ENCODE measurements around the gene BCLAF3. TPM values are rescaled to one million over a fixed set of nuclear protein-coding genes. Genes with fewer than 3 reads are reported as not detected.

The BCLAF3 gene
- total and polyA plus RNA-seq, 2 donors (not counting 1 experiment from before 2014, with no cell fraction given): 3.1 to 21.5 TPM

DNA sequence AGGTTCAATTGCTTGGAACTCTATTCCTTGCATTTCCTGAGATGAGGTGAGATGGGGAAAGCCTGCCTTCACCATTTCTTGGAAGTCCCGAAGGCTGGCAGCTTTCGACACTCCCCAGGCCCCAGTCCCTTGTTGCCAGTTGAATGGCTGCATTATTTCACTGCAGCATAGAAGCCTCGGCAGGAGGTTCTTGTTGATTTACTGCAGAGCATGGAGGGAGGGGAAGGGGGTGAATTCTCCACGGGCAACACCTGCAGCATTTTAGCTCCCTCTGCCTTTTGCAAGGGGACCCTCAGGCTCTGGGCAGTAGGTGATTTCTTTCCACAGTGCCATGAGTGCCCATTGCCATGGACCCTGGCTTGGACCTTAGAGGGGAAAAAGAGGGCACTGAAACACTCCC, 10.7 kb upstream of the BCLAF3 start:
- no peaks in the 10 kb centered on the region for H4K20me1 ChIP-seq (ENCODE audit: control insufficient read depth, insufficient read depth, low read length, poor library complexity, severe bottlenecking)
- 83% methylated on average over 1 of the region's 4 CpGs for WGBS (ENCODE audit: insufficient coverage)
- no peaks in the 10 kb centered on the region for H3K79me2 ChIP-seq (ENCODE audit: control insufficient read depth, insufficient read depth, low read length)
- intact Hi-C loops (cut with micrococcal nuclease): no loop called here
- Mint-ChIP-seq H3K9me3 (ENCODE audit: insufficient read depth) (no peaks in the 10 kb centered on the region), H3K27ac (no peak overlapping the region), H3K4me3 (no peak overlapping the region), H3K4me1 (peaks cover 2% of the 10 kb centered on the region), H3K27me3 (no peaks in the 10 kb centered on the region)
- H3K9ac ChIP-seq (ENCODE audit: low read length): no peak overlapping the region
- H3K9me3 ChIP-seq (ENCODE audit: control extremely low read depth in 1 of 3, control insufficient read depth in 2 of 3, insufficient read depth in 1 of 3, low read length in 2 of 3): no peaks in the 10 kb centered on the region
- no peaks in the 10 kb centered on the region for H3K36me3 ChIP-seq (replicated peaks in 1 of 2; ENCODE audit: control extremely low read depth in 1 of 2, control insufficient read depth in 1 of 2, extremely low read depth in 1 of 2, insufficient read depth in 2 of 2, low read length in 1 of 2)
- no peaks in the 10 kb centered on the region for H3K4me1 ChIP-seq (ENCODE audit: control insufficient read depth in 2 of 2, insufficient read depth in 2 of 2, low read length in 2 of 2)
- TF ChIP-seq CTCF (IDR thresholded peaks at IDR 0.05) (no peak), EZH2 (IDR thresholded peaks at IDR 0.05; ENCODE audit: borderline replicate concordance, insufficient read depth, low read depth, low read length, poor library complexity, severe bottlenecking) (no peak)
- no peak overlapping the region for H3K4me2 ChIP-seq (replicated peaks; ENCODE audit: low read depth, low read length, poor library complexity, severe bottlenecking)
- no peak overlapping the region for H3K4me3 ChIP-seq (ENCODE audit: control extremely low read depth in 1 of 5, extremely low read depth in 1 of 5, insufficient read depth in 1 of 5, low read depth in 2 of 5, low read length in 4 of 5)
- CTCF ChIA-PET: no interaction called here
- DNase-seq (no peak), ATAC-seq (ENCODE audit: low read depth) (no peak)
- POLR2A ChIA-PET: no interaction called here
- H3K27ac ChIP-seq (ENCODE audit: low read length in 2 of 2): no peak overlapping the region
- no peak overlapping the region for H2AFZ ChIP-seq (ENCODE audit: insufficient read depth, low read depth, low read length, poor library complexity, severe bottlenecking)
- H3K27me3 ChIP-seq (replicated peaks in 1 of 4; ENCODE audit: control extremely low read depth in 1 of 4, control insufficient read depth in 3 of 4, insufficient read depth in 4 of 4, low read length in 3 of 4): no peaks in the 10 kb centered on the region

DNA sequence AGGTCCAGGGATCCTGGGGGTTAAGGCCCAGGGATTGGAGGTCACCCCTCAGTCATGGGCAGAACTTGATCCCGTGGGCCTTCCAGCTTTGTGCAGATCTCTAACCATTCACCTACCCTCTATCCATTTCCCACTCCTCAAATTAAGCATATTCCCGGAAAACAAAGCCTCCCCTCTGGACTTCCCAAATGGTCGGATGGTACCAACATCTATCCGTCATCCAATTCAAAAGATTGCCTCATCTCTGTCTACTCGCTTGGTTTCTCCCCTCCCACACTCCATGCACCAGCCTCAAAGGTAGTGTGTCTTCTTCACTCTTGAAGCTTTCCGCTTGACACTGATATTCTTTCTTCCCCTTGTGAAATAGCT, 473 bp upstream of the BCLAF3 start:
- peak overlapping the region; percentile 71 to 73 for H3K27ac ChIP-seq (ENCODE audit: low read length in 2 of 2)
- no peaks in the 10 kb centered on the region for H4K20me1 ChIP-seq (ENCODE audit: control insufficient read depth, insufficient read depth, low read length, poor library complexity, severe bottlenecking)
- H3K4me2 ChIP-seq (replicated peaks; ENCODE audit: low read depth, low read length, poor library complexity, severe bottlenecking): peak overlapping the region; percentile 67
- H3K79me2 ChIP-seq (ENCODE audit: control insufficient read depth, insufficient read depth, low read length): peaks cover 15% of the 10 kb centered on the region
- peak overlapping the region; percentile 72 for H2AFZ ChIP-seq (ENCODE audit: insufficient read depth, low read depth, low read length, poor library complexity, severe bottlenecking)
- Mint-ChIP-seq H3K4me1 (peaks cover 19% of the 10 kb centered on the region), H3K9me3 (ENCODE audit: insufficient read depth) (no peaks in the 10 kb centered on the region), H3K27ac (peak overlapping the region; percentile 91), H3K4me3 (peak overlapping the region; percentile 88), H3K27me3 (no peaks in the 10 kb centered on the region)
- no peaks in the 10 kb centered on the region for H3K27me3 ChIP-seq (replicated peaks in 1 of 4; ENCODE audit: control extremely low read depth in 1 of 4, control insufficient read depth in 3 of 4, insufficient read depth in 4 of 4, low read length in 3 of 4)
- peak overlapping the region; percentile 28 for H3K9ac ChIP-seq (ENCODE audit: low read length)
- intact Hi-C loops (cut with micrococcal nuclease): loop anchor here (1.0 to 2.0 kb wide), 7 partner anchors 70 to 1007 kb away; partner anchors contain the start of genes EIF1AX and PHKA2
- ATAC-seq (ENCODE audit: low read depth) (no peak), DNase-seq (no peak)
- TF ChIP-seq EZH2 (IDR thresholded peaks at IDR 0.05; ENCODE audit: borderline replicate concordance, insufficient read depth, low read depth, low read length, poor library complexity, severe bottlenecking): no peak
- TF ChIP-seq CTCF (IDR thresholded peaks at IDR 0.05): no peak
- H3K4me1 ChIP-seq (ENCODE audit: control insufficient read depth in 2 of 2, insufficient read depth in 2 of 2, low read length in 2 of 2): peaks cover 6 to 11% of the 10 kb centered on the region in 2 donors
- H3K36me3 ChIP-seq (replicated peaks in 1 of 2; ENCODE audit: control extremely low read depth in 1 of 2, control insufficient read depth in 1 of 2, extremely low read depth in 1 of 2, insufficient read depth in 2 of 2, low read length in 1 of 2): no peaks in the 10 kb centered on the region
- 62% methylated on average over 6 of the region's 6 CpGs for WGBS (ENCODE audit: insufficient coverage)
- no peaks in the 10 kb centered on the region for H3K9me3 ChIP-seq (ENCODE audit: control extremely low read depth in 1 of 3, control insufficient read depth in 2 of 3, insufficient read depth in 1 of 3, low read length in 2 of 3)
- ChIA-PET POLR2A (no interaction called here), CTCF (interaction anchor here (0.5 to 2.0 kb wide), 5 partner anchors 70 to 398 kb away, joined by 3 to 8 read pairs (median 4); no protein-coding TSS in a partner anchor)
- H3K4me3 ChIP-seq (ENCODE audit: control extremely low read depth in 1 of 5, extremely low read depth in 1 of 5, insufficient read depth in 1 of 5, low read depth in 2 of 5, low read length in 4 of 5): peak overlapping the region in 4 of 5 experiments; percentile 28 to 51 (median 38)
